GM19467 (cell line): ENCODE data around the gene THSD4.
"Not testable (repeated sequence)": the region's sequence is repeated elsewhere in the genome, so short reads cannot be mapped to it uniquely, and the experiment has no call there.

ENCODE experiments used
- ATAC-seq: cut with Tn5 transposase; IDR thresholded peaks from one replicate; pipeline ENCODE4 v1.9.1; 2021; ENCODE audit warnings: mild to moderate bottlenecking, moderate library complexity; ENCODE audit not compliant: unreplicated experiment

The THSD4 gene

GRCh38 chr15:71186267-71186666, 71.0 kb downstream of the THSD4 start:
- no peak for ATAC-seq

DNA sequence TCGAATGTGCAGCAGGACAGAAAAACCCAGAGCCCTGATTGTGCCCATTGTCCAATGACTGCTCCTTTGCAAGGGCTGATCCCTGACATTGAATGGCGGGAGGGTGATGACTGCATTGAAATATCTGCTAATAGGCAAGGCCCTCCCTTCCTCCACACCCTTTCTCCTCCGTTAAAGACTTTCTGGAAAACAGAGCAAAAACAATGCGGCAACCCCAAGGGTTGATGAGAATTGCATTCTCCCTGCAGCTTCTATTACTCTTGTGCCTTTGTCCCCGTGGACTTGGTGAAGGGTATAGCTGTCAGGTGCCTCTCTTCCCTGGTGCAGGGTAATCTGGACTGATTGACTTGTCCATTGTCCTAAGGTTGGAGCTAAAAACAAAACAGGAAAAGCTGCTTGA, 71.8 kb downstream of the THSD4 start:
- no peak for ATAC-seq

DNA sequence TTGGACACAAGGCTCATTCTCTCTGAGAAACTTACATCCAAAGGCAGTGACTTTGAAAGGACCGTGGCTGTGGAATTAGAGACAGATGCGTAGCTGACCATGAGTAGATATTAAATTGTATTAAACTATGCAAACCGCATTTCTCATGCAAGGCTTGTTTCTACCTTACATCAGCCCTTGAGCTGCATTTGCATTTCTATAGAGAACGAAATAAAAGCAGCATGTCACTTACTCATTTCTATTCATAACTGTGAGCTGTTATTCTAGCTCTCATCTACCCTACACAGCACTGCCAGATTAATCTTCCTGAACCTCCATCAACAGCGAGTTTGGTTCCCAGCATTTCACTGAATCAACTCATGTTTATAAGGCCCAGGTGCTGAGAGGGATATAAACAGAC, 72.3 kb downstream of the THSD4 start:
- ATAC-seq = no peak

GRCh38 chr15:71189718-71190117, 74.4 kb downstream of the THSD4 start:
- no peak for ATAC-seq

GRCh38 chr15:71191296-71191695, 76.0 kb downstream of the THSD4 start:
- no peak for ATAC-seq

- no peak for ATAC-seq
Observed at GRCh38 chr15:71192816-71193215, 77.5 kb downstream of the THSD4 start.

DNA sequence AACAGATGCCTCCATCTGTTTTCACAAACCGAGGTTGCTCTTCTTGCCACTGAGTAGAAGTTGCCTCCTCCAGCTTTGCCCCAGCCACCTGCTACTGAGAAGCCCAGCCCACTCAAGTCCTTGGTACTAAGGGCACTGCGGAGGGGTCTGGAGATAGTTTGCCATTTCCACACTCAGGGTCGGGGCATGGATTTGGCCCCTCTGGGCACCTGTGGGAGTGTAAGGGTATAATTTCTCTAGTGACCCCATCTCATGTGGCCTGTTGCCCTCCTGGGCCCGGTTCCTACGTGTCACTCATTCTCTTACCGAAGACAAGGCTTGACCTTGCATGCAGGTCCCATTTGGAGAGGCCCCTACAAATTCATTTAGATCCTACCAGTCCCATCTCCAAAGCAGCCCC, 79.0 kb downstream of the THSD4 start:
- ATAC-seq = no peak

DNA sequence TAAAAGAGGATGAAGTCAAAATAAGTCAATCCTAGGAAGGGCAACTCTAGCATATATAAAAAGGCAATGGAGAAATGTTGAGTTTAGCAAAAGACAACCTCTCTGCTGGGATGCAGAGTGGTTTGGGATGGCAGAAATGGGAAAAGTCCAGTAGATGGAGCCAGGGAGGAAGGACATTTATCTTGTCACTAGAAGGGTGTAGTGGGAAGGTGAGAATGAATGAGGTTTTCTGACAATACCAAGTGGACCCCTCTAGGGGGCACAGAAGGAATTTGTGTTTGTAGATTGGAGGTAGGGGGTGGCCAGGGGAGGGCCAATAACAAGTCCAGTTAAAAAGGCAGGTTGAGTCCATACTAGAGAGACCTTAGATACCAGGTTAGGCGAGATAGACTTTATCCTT, 80.0 kb downstream of the THSD4 start:
- no peak for ATAC-seq

DNA sequence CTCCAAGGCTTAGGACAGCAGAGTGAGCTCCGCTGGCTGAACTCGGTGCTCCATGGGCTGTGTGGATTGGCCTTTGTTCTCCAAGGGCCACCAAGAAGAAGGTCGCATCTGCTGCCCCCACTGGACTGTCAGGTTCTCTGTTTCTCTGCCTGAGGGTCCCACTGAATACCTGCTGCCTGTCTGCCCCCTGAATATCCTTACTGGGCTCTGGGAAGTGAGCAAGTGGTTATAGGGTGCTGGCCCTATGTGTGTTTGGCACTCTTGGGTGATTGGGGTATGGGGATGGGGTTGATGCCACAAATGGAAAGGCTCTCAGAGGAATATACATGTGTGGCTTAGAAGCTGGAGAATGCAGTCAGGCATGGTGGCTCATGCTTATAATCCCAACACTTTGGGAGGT, 82.3 kb downstream of the THSD4 start:
- ATAC-seq = no peak

- no peak for ATAC-seq
Observed at GRCh38 chr15:71198846-71199245, 83.6 kb downstream of the THSD4 start.

- ATAC-seq = no peak
Observed at GRCh38 chr15:71199384-71200351, 84.4 kb downstream of the THSD4 start.

DNA sequence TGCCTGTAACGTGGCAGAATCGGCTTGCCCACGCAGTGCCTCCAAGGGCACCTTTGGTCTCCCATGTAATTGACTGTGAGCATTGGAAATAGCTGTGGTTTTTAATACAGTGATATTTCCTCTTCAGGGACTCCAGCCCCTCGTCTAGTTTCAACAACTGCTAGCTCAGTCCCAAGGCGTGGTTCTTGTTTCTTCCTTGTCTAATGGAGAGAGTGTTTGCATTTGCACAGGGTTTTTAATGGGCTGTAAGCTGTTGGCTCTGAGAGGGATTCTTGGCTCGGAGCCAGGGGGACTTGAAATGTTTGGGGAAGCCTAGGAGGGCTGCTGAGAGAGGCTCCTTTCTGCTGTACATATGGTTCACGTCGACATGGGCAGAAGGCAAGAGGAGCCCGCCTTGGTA, 86.2 kb downstream of the THSD4 start:
- ATAC-seq = no peak

DNA sequence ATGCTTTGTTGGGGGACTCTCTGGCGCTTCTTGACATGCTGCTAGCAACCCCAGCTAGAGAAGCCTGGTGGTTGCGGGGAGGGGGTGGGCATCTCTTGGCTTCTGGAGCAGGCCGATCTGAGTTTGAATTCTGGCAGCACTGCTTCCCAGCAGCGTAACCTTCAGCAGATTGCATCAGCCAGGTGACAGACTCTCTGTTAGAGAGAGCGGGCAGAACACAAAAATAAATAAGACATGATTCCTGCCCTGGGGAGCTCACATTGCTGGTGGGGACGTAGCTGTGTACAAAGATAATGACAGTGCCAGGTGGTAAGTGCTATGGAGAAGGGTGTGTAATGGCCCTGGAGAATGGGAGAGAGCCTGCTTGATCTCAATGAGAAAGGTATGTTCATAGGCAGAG, 87.4 kb downstream of the THSD4 start:
- no peak for ATAC-seq

DNA sequence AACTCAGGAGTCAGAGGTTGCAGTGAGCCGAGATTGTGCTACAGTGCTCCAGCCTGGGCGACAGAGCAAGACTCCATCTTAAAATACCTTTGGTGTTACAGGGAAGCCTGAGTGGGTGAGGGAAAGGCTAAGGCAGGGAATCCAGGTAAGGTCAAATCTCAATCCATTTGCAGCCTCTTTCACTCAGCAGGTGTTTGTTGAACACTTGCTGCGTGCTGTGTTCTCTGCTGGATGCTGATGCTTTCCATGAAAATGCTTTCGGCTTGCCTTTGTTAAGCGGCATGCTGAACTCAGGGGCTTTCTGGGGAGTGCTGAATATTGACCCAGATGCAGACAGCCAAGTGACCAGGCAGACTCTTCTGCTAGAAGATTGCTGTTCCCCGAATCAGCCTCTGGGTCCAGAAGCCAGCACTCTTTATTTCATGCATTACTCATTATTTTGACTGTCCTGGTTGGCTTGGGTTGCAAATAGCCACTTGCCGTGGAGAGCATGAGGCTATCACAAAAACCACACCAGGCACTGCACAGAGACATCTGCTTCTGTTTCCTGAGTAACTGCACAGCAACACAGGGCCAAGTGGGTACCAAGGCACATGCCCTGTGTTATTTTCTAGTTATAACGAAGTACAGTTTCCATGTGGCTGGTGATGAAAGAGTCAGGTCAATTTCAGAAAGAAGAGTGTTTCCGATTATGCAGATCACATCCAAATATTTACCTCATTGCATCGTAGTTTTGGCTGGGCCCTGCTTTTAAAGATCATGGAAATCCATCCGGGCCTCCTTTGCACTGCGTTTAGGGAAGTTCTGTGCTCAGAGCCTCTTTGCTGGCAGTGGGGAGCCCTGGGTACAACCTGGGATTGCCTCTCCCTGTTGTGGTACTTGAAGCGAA, 88.6 kb downstream of the THSD4 start:
- no peak for ATAC-seq

GRCh38 chr15:71207141-71207540, 91.9 kb downstream of the THSD4 start:
- no peak for ATAC-seq

GRCh38 chr15:71212146-71212545, 96.9 kb downstream of the THSD4 start:
- ATAC-seq = no peak

- ATAC-seq = not testable (repeated sequence)
Observed at GRCh38 chr15:71213943-71214342, 98.7 kb downstream of the THSD4 start.

- ATAC-seq = no peak
Observed at GRCh38 chr15:71215126-71215894, 100.0 kb downstream of the THSD4 start.

- ATAC-seq = no peak
Observed at GRCh38 chr15:71218272-71218805, 103.1 kb downstream of the THSD4 start.

- no peak for ATAC-seq
Observed at GRCh38 chr15:71219101-71219500, 103.8 kb downstream of the THSD4 start.

GRCh38 chr15:71219645-71220044, 104.4 kb downstream of the THSD4 start:
- no peak for ATAC-seq
